HUES48 (cell line): ENCODE data around the gene CEP350.

Experiments used
- H3K27ac ChIP-seq: one replicate; pipeline ENCODE4 v1.7.0; 2013; ENCODE audit warnings: low read depth, low read length, inconsistent platforms
- H3K27me3 ChIP-seq: 2 replicates; pipeline ENCODE4 v1.6.1; 2013; ENCODE audit warnings: mild to moderate bottlenecking, low read length; ENCODE audit not compliant: control insufficient read depth, insufficient read depth
- H3K36me3 ChIP-seq: 2 replicates; pipeline ENCODE4 v1.6.1; 2013; ENCODE audit warnings: low read length; ENCODE audit not compliant: control insufficient read depth, insufficient read depth
- H3K4me1 ChIP-seq: 2 replicates; pipeline ENCODE4 v1.6.1; 2013; ENCODE audit warnings: mild to moderate bottlenecking, low read length; ENCODE audit not compliant: control insufficient read depth, insufficient read depth
- H3K4me3 ChIP-seq: 2 replicates; pipeline ENCODE4 v1.5.1; 2013; ENCODE audit warnings: mild to moderate bottlenecking, low read depth, low read length
- H3K9ac ChIP-seq: 2 replicates; pipeline ENCODE4 v1.6.1; 2013; ENCODE audit warnings: mild to moderate bottlenecking, low read depth, low read length, moderate library complexity
- H3K9me3 ChIP-seq: 2 replicates; pipeline ENCODE4 v1.6.1; 2013; ENCODE audit warnings: low read length; ENCODE audit not compliant: control insufficient read depth, insufficient read depth

The CEP350 gene

DNA sequence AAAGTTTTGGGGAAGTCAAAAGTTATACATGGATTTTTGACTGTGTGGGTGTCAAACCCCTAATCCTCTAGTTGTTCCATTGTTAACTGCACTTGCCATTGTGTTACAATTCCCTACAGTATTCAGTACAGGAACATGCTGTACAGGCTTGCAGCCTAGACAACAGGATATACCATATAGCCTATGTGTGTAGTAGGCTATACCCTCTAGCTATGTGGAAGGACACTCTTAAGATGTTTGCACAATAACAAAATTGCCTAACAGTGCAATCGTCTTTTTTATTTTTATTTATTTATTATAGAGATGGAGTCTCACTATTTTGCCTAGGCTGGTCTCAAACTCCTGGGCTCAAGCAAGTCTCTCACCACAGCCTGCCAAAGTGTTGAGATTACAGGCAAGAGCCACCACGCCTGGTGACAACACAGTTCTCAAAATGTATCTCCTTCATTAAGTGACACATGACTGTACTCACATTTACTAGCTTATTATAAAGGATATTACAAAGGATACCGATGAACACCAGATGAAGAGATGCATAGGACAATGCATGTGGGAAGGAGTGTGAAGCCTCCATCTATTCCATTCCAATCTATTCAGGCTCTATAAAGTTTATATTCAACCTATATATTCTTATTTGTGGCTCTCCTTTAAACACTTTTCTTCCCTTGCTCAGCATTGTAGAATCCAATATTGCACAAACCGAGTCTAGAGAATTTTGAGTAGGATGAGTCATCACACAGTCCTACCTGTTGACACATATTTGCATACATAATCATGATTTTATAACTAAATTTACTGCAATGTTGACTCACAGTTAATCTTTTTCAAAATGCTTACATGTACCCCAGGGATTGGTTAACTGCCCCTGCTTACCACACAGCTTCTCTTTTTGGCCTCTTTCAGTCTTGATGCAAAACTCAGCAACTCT, 28.4 kb upstream of the CEP350 start:
- Histone ChIP-seq H3K9me3 (no peaks in the 10 kb centered on the region), H3K4me1 (peaks cover 16% of the 10 kb centered on the region), H3K27ac (no peak overlapping the region), H3K4me3 (no peak overlapping the region), H3K27me3 (no peaks in the 10 kb centered on the region), H3K36me3 (no peaks in the 10 kb centered on the region), H3K9ac (no peak overlapping the region)

DNA sequence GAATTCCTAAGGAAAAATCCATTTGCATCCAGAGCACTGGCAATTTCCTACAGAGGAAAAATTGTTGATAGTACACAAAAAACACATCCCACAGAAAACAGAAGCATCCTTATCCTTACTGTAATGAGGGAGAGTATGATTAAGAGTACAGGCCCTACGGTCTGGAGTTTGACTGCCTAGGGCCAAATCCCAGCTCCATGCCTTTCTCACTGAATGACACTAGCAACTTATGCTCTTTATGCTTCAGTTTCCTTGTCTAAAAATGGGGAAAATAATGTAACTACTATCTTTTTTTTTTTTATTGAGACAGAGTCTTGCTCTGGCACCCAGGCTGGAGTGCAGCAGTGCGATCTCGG, 27.8 kb upstream of the CEP350 start:
- no peaks in the 10 kb centered on the region for H3K9me3 ChIP-seq
- peaks cover 10% of the 10 kb centered on the region for H3K4me1 ChIP-seq
- H3K36me3 ChIP-seq, result no peaks in the 10 kb centered on the region
- H3K27ac ChIP-seq, result no peak overlapping the region
- no peak overlapping the region for H3K9ac ChIP-seq
- H3K27me3 ChIP-seq, result no peaks in the 10 kb centered on the region
- H3K4me3 ChIP-seq, result no peak overlapping the region

DNA sequence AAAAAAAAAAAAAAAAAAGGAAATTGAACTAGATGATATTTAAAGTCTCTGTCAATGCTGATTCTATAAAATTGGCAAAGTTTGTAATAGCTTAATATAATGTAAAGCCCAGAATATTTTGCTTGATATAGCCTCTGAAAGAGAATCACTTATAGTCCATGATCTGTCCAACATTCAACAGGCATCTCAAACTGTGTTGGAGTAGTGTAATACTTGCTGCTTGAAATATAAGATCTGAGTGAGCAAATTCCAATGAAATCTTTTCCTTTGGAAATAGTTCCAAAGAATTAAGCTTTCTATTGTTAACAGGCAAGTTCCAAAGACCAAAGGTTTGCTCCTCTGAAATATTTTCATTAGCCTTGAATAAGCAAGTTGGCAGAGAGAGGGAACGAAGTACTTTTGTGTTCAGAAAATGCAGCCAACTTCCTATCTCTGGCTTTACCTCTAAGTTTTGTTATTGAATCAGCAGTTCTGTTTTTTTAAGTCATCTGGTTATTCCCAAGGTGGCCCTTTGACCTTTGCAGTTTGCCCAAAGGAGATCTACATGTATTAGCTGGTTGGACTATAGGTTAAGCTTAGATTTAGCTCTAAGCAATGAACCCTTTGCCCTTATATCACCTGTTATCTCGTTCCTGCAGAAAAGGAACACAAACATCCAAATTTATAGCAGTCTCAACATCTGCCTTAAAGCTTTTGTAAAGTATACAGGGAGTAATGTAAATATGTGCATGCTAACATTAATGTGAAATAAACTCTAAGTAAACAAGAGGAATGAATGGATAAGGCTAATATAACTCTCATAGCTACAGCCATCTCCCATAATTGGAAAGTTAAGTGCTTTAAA, 24.4 kb upstream of the CEP350 start:
- peak overlapping the region; percentile 63 for H3K27ac ChIP-seq
- no peaks in the 10 kb centered on the region for H3K36me3 ChIP-seq
- H3K9me3 ChIP-seq, result no peaks in the 10 kb centered on the region
- H3K4me1 ChIP-seq, result no peaks in the 10 kb centered on the region
- H3K9ac ChIP-seq, result no peak overlapping the region
- H3K27me3 ChIP-seq, result no peaks in the 10 kb centered on the region
- H3K4me3 ChIP-seq, result no peak overlapping the region

DNA sequence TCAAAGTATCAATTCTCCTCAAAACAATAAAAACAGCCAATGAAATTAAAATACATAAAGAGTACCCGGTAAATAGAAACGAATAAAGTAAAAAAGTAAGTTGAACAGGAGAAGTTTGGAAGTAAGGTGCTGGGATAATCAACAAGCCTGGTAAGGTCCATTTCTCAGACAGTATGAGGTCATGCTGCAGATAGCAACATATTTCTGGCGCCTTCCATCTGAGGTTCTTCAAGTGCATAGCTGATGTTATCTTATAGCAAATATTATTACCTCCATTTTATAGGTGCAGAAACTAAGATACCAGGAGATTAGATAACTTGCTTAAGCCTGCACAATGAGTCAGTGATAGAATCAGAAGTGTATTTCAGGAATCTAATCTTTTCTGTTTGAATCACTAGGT, 23.7 kb upstream of the CEP350 start:
- no peak overlapping the region for H3K27ac ChIP-seq
- H3K4me1 ChIP-seq, result no peaks in the 10 kb centered on the region
- no peak overlapping the region for H3K4me3 ChIP-seq
- no peaks in the 10 kb centered on the region for H3K36me3 ChIP-seq
- H3K27me3 ChIP-seq, result no peaks in the 10 kb centered on the region
- no peak overlapping the region for H3K9ac ChIP-seq
- no peaks in the 10 kb centered on the region for H3K9me3 ChIP-seq

DNA sequence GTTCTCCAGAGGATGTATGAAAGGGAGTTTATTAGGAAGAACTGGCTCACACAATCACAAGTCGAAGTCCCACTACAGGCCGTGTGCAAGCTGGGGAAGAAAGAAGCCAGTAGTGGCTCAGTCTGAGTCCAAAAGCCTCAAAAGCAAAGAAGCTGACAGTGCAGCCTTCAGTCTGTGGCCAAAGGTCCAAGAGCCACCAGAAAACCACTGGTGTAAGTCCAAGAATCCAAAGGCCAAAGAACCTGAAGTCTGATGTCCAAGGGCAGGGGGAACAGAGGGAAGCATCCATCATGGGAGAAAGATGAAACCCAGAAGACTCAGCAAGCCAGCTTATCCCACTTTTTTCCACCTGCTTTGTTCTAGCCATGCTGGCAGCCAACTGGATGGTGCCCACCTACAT, 21.4 kb upstream of the CEP350 start:
- H3K4me3 ChIP-seq, result no peak overlapping the region
- H3K27me3 ChIP-seq, result no peaks in the 10 kb centered on the region
- H3K9me3 ChIP-seq, result no peaks in the 10 kb centered on the region
- H3K9ac ChIP-seq, result no peak overlapping the region
- H3K27ac ChIP-seq, result no peak overlapping the region
- no peaks in the 10 kb centered on the region for H3K36me3 ChIP-seq
- no peaks in the 10 kb centered on the region for H3K4me1 ChIP-seq

DNA sequence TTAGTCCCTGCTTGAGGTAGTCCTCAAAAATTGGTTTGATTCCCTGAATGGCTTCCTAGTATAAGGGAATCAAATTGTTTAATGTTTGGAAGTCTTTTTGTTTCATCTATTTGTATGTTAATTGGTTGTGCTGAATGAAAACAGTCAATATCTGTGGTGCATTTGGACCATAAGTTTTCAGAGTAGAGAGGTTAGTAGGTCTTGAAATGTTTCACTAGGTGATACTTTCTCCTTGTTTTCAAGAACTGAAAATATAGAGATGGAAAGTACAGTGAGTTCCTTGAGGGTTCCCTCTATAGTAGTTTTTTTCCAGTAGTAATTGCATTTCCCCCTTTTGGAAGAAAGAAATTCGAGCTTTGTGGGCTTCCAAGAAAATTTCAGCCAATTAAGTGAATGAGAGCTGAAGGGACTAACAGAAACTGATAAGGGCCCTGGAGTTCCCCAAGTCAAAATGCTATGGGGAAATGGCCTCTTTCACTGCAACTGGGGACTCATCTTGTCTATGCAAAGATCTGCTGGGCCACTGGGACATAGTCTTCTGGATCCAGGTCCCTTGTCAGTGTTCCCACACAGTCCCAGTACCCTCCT, 18.6 kb upstream of the CEP350 start:
- H3K27ac ChIP-seq, result no peak overlapping the region

DNA sequence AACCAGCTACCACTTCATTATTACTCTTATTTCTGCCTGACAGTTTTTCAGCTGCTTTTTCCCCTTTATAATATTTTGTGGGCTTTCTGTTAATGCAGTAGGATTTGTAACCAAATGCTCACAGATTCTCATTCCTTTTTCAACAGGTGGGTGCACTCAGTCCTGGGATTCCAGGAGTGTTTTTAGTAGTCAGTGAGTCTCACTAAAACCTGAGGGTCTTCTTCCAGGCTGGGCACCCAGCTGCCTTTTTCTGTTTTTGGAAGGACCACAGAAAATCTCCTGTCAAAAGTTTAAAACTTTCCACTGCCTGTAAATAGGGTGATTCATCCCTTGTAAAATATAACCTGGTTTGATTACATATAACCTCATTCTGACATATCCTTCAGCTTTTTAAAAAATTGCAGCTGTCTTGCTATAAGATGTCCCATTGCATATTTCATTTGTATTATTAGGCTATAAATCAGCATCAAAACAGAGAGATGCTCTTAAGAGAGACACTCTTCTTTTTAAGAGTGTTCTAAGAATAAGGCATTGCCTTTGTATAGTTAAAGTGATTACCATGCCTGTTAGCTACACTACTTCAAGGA, 16.8 kb upstream of the CEP350 start:
- Histone ChIP-seq H3K4me3 (no peak overlapping the region), H3K4me1 (no peaks in the 10 kb centered on the region), H3K36me3 (no peaks in the 10 kb centered on the region), H3K27ac (no peak overlapping the region), H3K9me3 (no peaks in the 10 kb centered on the region), H3K9ac (no peak overlapping the region), H3K27me3 (no peaks in the 10 kb centered on the region)

More for the DNA sequence above, 18.6 kb upstream of the CEP350 start:
- no peaks in the 10 kb centered on the region for H3K9me3 ChIP-seq
- no peak overlapping the region for H3K9ac ChIP-seq
- H3K36me3 ChIP-seq, result no peaks in the 10 kb centered on the region
- no peak overlapping the region for H3K4me3 ChIP-seq
- H3K27me3 ChIP-seq, result no peaks in the 10 kb centered on the region
- no peaks in the 10 kb centered on the region for H3K4me1 ChIP-seq

DNA sequence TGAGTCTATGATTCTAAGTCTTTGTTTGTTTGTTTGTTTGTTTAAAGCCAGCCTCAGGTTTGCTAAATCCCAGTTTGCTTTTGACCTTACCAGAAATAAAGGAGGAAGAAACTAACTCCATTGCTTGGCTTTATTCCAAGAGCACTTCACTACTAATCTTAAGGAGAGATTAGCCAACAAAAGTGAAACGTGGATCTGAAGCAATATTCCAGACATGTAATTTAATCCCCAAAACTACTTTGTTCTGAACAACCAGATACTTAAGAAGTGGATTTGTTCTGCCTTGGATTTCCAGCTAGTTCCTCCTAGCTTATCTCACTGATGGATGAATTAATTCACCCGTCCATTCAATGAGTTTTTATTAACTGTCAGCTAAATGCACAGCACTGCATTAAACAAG, 15.9 kb upstream of the CEP350 start:
- H3K9me3 ChIP-seq, result no peaks in the 10 kb centered on the region
- no peak overlapping the region for H3K4me3 ChIP-seq
- H3K36me3 ChIP-seq, result no peaks in the 10 kb centered on the region
- H3K27ac ChIP-seq, result no peak overlapping the region
- no peaks in the 10 kb centered on the region for H3K4me1 ChIP-seq
- no peak overlapping the region for H3K9ac ChIP-seq
- H3K27me3 ChIP-seq, result no peaks in the 10 kb centered on the region

DNA sequence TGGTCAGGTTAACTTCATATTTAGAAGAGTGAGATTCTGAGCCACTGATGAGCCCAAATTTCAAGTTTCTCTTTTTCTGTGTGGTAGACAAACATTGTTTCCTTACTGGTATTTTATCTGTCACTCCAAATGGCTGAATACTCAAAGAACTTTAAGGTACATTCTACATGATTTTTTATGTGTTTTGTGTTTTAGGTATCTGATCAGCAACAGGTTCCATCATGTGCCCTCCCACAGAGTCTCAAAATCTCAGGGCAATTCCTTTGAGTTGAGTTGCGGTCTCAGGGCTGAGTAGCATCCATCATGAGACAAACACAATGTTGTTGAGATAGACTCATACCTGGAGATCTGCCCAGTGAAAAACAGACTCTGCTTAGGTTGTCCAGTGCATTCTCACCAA, 14.7 kb upstream of the CEP350 start:
- H3K27me3 ChIP-seq, result no peaks in the 10 kb centered on the region

DNA sequence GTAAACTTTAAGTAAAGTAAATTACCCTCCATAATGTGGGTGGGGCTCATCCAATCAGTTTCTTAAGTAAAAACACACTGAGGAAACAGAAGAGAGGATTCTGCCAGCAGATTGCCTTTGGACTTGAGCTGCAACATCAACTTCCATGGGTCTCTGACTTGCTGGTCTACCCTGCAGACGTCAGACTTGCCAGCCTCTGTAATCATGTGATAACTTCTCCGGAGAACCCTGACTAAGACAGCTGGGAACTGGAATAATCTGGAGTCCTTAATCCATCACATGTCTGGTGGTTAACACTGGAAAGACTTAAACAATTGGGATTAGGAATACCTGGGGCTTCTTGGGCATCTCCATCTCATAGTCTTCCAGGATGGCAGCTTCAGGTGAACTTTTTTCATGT, 13.2 kb upstream of the CEP350 start:
- H3K4me1 ChIP-seq, result no peaks in the 10 kb centered on the region
- no peaks in the 10 kb centered on the region for H3K9me3 ChIP-seq
- H3K9ac ChIP-seq, result no peak overlapping the region
- no peak overlapping the region for H3K27ac ChIP-seq
- H3K36me3 ChIP-seq, result no peaks in the 10 kb centered on the region
- no peak overlapping the region for H3K4me3 ChIP-seq
- H3K27me3 ChIP-seq, result no peaks in the 10 kb centered on the region

More for the DNA sequence above, 14.7 kb upstream of the CEP350 start:
- H3K36me3 ChIP-seq, result no peaks in the 10 kb centered on the region
- H3K9ac ChIP-seq, result no peak overlapping the region
- no peaks in the 10 kb centered on the region for H3K4me1 ChIP-seq
- no peak overlapping the region for H3K27ac ChIP-seq
- H3K9me3 ChIP-seq, result no peaks in the 10 kb centered on the region
- H3K4me3 ChIP-seq, result no peak overlapping the region
